Kidney (tissue), 14 donors: Measurements from ENCODE around the gene ROBO3. TPM values are rescaled to one million over a fixed set of nuclear protein-coding genes. Genes with fewer than 3 reads are reported as not detected.

Source experiments
- DNase-seq, 5 donors: peaks; one replicate each; pipeline ENCODE4 v3.0.0-alpha.2; 2013 to 2020
- FAIRE-seq: peaks from 2 replicates; lab custom pipeline; 2012; peaks lifted over from hg19 to GRCh38; lab: Jason Lieb, UNC
- H3K27ac ChIP-seq, 2 donors: one replicate each; pipeline ENCODE4 v1.7.0; 2013; ENCODE audit warnings: low read depth in 2 of 2, low read length in 2 of 2, inconsistent platforms in 1 of 2
- H3K27me3 ChIP-seq: one replicate; pipeline ENCODE4 v1.7.1; 2013; ENCODE audit warnings: low read length, inconsistent platforms; ENCODE audit not compliant: control insufficient read depth, insufficient read depth
- H3K36me3 ChIP-seq, 3 donors: one replicate each; pipeline versions ENCODE4 v1.7.0 to v1.7.1; 2013; ENCODE audit warnings: low read length in 3 of 3, control low read depth in 1 of 3, inconsistent platforms in 1 of 3; ENCODE audit not compliant: insufficient read depth in 3 of 3, control insufficient read depth in 2 of 3
- H3K4me1 ChIP-seq, 3 donors: one replicate each; pipeline versions ENCODE4 v1.7.0 to v1.7.1; 2013; ENCODE audit warnings: low read length in 3 of 3, inconsistent platforms in 1 of 3, low read depth in 1 of 3; ENCODE audit not compliant: control insufficient read depth in 2 of 3, insufficient read depth in 2 of 3
- H3K4me3 ChIP-seq, 3 donors: one replicate each; pipeline versions ENCODE4 v1.7.0 to v1.8.1; 2013; ENCODE audit warnings: low read length in 3 of 3, control low read depth in 1 of 3, inconsistent platforms in 1 of 3
- H3K9ac ChIP-seq, 3 donors: one replicate each; pipeline versions ENCODE4 v1.7.0 to v1.7.1; 2013; ENCODE audit warnings: low read length in 3 of 3, control low read depth in 1 of 3, inconsistent platforms in 1 of 3
- H3K9me3 ChIP-seq, 3 donors: one replicate each; pipeline versions ENCODE4 v1.7.0 to v1.7.1; 2013; ENCODE audit warnings: low read length in 3 of 3, control low read depth in 1 of 3, inconsistent platforms in 1 of 3; ENCODE audit not compliant: control insufficient read depth in 2 of 3, insufficient read depth in 1 of 3
- CTCF ChIP-seq: IDR thresholded peaks from 3 replicates; pipeline ENCODE4 v1.5.1; 2012; ENCODE audit warnings: mild to moderate bottlenecking, moderate library complexity, borderline replicate concordance; ENCODE audit not compliant: insufficient read depth; ENCODE audit errors: extremely low read depth
- intact Hi-C: fragments of 100-400 bp; cut with DNase I; formaldehyde crosslinking; loops from one replicate; pipeline ENCODE4 v1.11.1; 2022
- polyA plus RNA-seq: library from polyadenylated mRNA; stranded (reverse); fragments of 350-450 nt; fragmentation: Illumina TruSeq; extraction: RNeasy Lipid Tissue Mini Kit (QIAGEN cat#74804); gene quantifications from one replicate; pipeline ENCODE4 v1.2.3, GENCODE V29; 2014; ENCODE audit warnings: low read depth, low replicate concordance; ENCODE audit not compliant: insufficient read depth
- total RNA-seq: library from RNA; stranded (reverse); fragmentation: NEBNext Ultra II Directional; extraction: Animal tissue kit (Norgen Biotek cat#: 25700); gene quantifications from one replicate; pipeline ENCODE4 v1.2.1, GENCODE V29; 2021
- donor health status: control.
- donor health status: control.
- donor health status: control.
- donor health status: control.
- donor health status: control.
- donor health status: DM: yes; HTN: yes; CAD: no.
- donor health status: Normal renal cell carcinoma (clear cell type).

ROBO3 gene
- total and polyA plus RNA-seq, 2 donors from 2014 or later, result 8.7 to 12.3 TPM

- no peak overlapping the region for H3K4me3 ChIP-seq
- intact Hi-C loops, result loop anchor here (10.0 kb wide), 1 partner anchor 165 kb away; no protein-coding TSS in a partner anchor
- no peaks in the 10 kb centered on the region for H3K27me3 ChIP-seq
- no peak overlapping the region for H3K9ac ChIP-seq
- DNase-seq (no peak), FAIRE-seq (no peak)
- no peaks in the 10 kb centered on the region for H3K36me3 ChIP-seq
- no peak overlapping the region for H3K27ac ChIP-seq
- TF ChIP-seq CTCF, result no peak
- no peaks in the 10 kb centered on the region for H3K4me1 ChIP-seq
- H3K9me3 ChIP-seq, result no peaks in the 10 kb centered on the region
Measured at GRCh38 chr11:124829986-124830385, 35.2 kb upstream of the ROBO3 start.

- no peak for DNase-seq
- no peaks in the 10 kb centered on the region for H3K36me3 ChIP-seq
- no peaks in the 10 kb centered on the region for H3K27me3 ChIP-seq
- no peak for TF ChIP-seq CTCF
- no peaks in the 10 kb centered on the region for H3K9me3 ChIP-seq
- no peak overlapping the region for H3K9ac ChIP-seq
- no peak for FAIRE-seq
- intact Hi-C loops, result loop anchor here (10.0 kb wide), 1 partner anchor 166 kb away; no protein-coding TSS in a partner anchor
- H3K4me1 ChIP-seq, result no peaks in the 10 kb centered on the region
- H3K4me3 ChIP-seq, result no peak overlapping the region
- H3K27ac ChIP-seq, result no peak overlapping the region
Measured at GRCh38 chr11:124830749-124831148, 34.5 kb upstream of the ROBO3 start.

- no peak overlapping the region for H3K27ac ChIP-seq
- FAIRE-seq, result no peak
- no peaks in the 10 kb centered on the region for H3K9me3 ChIP-seq
- DNase-seq, result no peak
- H3K4me3 ChIP-seq, result no peak overlapping the region
- H3K36me3 ChIP-seq, result no peaks in the 10 kb centered on the region
- peaks cover 0 to 4% (median 2%) of the 10 kb centered on the region in 3 donors for H3K4me1 ChIP-seq
- intact Hi-C loops, result loop anchor here (10.0 kb wide), 1 partner anchor 167 kb away; no protein-coding TSS in a partner anchor
- TF ChIP-seq CTCF, result no peak
- no peak overlapping the region for H3K9ac ChIP-seq
- no peaks in the 10 kb centered on the region for H3K27me3 ChIP-seq
Measured at GRCh38 chr11:124831897-124832296, 33.3 kb upstream of the ROBO3 start.

GRCh38 chr11:124832571-124832970, 32.7 kb upstream of the ROBO3 start:
- intact Hi-C loops, result loop anchor here (10.0 kb wide), 1 partner anchor 168 kb away; no protein-coding TSS in a partner anchor
- no peaks in the 10 kb centered on the region for H3K36me3 ChIP-seq
- no peaks in the 10 kb centered on the region for H3K27me3 ChIP-seq
- H3K27ac ChIP-seq, result no peak overlapping the region
- DNase-seq (no peak), FAIRE-seq (no peak)
- no peak for TF ChIP-seq CTCF
- H3K4me3 ChIP-seq, result no peak overlapping the region
- H3K9me3 ChIP-seq, result no peaks in the 10 kb centered on the region
- peaks cover 0 to 4% (median 2%) of the 10 kb centered on the region in 3 donors for H3K4me1 ChIP-seq
- H3K9ac ChIP-seq, result no peak overlapping the region
